MG63 (cell line): Measurements from ENCODE around the gene CD14. TPM values are rescaled to one million over a fixed set of nuclear protein-coding genes. Genes with fewer than 3 reads are reported as not detected.
"Not testable (repeated sequence)": the region's sequence is repeated elsewhere in the genome, so short reads cannot be mapped to it uniquely, and the experiment has no call there.

Experiments
- DNase-seq: peaks from one replicate; pipeline ENCODE4 v3.0.0-alpha.2; 2020
- H3K27me3 ChIP-seq: fragments of 250-450 bp; sonication (Bioruptor Pico); 2 replicates; pipeline ENCODE4 v1.5.1; 2020; ENCODE audit warnings: mild to moderate bottlenecking, moderate library complexity
- H3K36me3 ChIP-seq: fragments of 250-450 bp; sonication (Bioruptor Pico); 2 replicates; pipeline ENCODE4 v1.5.1; 2020; ENCODE audit warnings: mild to moderate bottlenecking, moderate library complexity
- H3K4me3 ChIP-seq: fragments of 250-450 bp; sonication (Bioruptor Pico); 2 replicates; pipeline ENCODE4 v1.5.1; 2020; ENCODE audit warnings: mild to moderate bottlenecking, moderate library complexity
- H3K9me3 ChIP-seq: fragments of 250-450 bp; sonication (Bioruptor Pico); 2 replicates; pipeline ENCODE4 v1.5.1; 2020; ENCODE audit warnings: mild to moderate bottlenecking, moderate library complexity
- total RNA-seq: library from RNA; depleted of rRNA; stranded (reverse); fragments of >200 nt; shearing (Covaris generic); gene quantifications from 2 replicates; pipeline ENCODE4 v1.2.3, GENCODE V29; 2014; ENCODE audit warnings: low replicate concordance

The CD14 gene
- total RNA-seq, 1 experiment from 2014 or later = 2.6 TPM

DNA sequence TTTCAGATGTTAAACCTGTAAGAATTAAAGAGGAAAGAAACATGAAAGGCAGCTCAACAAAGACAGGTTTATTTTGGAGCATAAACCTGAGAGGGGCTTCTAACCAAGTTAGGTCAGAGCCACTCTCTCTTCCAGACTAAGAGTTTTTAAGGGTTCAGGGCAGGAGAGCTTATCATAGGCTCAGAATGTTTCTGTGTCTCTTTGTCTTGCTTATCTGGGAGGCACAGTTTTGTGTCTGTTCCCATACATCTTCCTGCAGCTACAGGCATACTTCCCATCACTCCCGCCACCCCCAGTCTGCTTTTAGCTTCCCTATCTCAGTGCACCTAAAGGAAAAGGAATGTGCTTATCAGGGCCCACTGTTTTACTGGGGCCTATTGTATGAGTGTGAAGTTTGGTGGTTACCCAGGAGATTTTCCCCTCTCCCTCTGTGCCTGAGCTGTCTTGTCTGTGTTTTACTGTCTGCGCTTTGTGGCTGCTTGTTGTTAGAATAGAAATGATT, 21.9 kb downstream of the CD14 start:
- DNase-seq = no peak

GRCh38 chr5:140609126-140609525, 23.8 kb downstream of the CD14 start:
- no peak overlapping the region for H3K4me3 ChIP-seq
- no peaks in the 10 kb centered on the region for H3K36me3 ChIP-seq
- H3K9me3 ChIP-seq = no peaks in the 10 kb centered on the region
- H3K27me3 ChIP-seq = no peaks in the 10 kb centered on the region
- peak; percentile 68 for DNase-seq

More for the DNA sequence above, 21.9 kb downstream of the CD14 start:
- Histone ChIP-seq H3K9me3 (no peaks in the 10 kb centered on the region), H3K27me3 (no peaks in the 10 kb centered on the region), H3K4me3 (no peak overlapping the region), H3K36me3 (no peaks in the 10 kb centered on the region)

- Histone ChIP-seq H3K36me3 (no peaks in the 10 kb centered on the region), H3K27me3 (no peaks in the 10 kb centered on the region), H3K9me3 (no peaks in the 10 kb centered on the region), H3K4me3 (no peak overlapping the region)
- no peak for DNase-seq
These were observed 24.3 kb downstream of the CD14 start for GRCh38 chr5:140608722-140609121.

DNA sequence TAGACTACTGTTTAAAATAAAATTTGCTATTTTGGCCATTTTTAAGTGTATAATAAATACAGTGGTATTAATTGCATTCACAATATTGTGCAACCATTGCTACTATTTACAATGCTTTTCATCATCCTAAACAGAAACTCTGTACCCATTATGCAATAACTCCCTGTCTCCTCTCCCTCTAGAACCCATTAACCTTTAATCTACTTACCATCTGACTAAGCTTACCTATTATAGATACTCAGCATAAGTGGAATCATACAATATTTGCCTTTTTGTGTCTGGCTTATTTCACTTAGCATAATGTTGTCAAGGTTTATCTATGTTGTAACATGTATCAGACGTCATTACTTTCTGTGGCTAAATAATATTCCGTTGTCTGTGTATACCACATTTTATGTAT, 25.9 kb downstream of the CD14 start:
- Histone ChIP-seq H3K4me3 (no peak overlapping the region), H3K9me3 (no peaks in the 10 kb centered on the region), H3K27me3 (no peaks in the 10 kb centered on the region), H3K36me3 (no peaks in the 10 kb centered on the region)
- no peak for DNase-seq

GRCh38 chr5:140605879-140606278, 27.1 kb downstream of the CD14 start:
- Histone ChIP-seq H3K9me3 (no peaks in the 10 kb centered on the region), H3K27me3 (no peaks in the 10 kb centered on the region), H3K4me3 (no peak overlapping the region), H3K36me3 (no peaks in the 10 kb centered on the region)
- DNase-seq = no peak

DNA sequence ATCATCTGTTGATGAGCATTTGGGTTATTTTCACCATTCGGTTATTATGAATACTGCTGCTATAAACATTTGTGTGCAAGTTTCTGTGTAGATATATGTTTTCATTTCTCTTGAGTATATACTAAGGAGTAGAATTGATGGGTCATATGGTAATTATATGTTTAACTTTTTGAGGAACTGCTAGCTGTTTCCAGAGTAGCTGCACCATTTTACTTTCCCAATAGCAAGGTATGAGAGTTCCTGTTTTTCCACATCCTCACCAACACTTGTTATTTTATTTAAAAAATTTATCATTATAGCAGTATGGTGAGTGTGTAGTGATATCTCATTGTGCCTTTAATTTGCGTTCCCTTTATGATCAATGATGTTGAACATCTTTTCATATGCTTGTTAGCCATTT, 29.2 kb downstream of the CD14 start:
- Histone ChIP-seq H3K36me3 (no peaks in the 10 kb centered on the region), H3K4me3 (no peak overlapping the region), H3K9me3 (no peaks in the 10 kb centered on the region), H3K27me3 (no peaks in the 10 kb centered on the region)
- no peak for DNase-seq

DNA sequence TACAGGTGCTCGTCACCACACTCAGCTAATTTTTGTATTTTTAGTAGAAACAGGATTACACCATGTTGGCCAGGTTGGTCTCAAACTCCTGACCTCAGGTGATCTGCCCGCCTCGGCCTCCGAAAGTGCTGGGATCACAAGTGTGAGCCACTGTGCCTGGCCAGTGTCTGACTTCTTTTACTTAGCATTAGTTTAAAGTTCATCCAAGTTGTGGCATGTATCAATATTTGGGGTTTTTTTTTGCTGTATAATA, 29.6 kb downstream of the CD14 start:
- H3K4me3 ChIP-seq, H3K27me3 ChIP-seq, DNase-seq: not testable (repeated sequence)

DNA sequence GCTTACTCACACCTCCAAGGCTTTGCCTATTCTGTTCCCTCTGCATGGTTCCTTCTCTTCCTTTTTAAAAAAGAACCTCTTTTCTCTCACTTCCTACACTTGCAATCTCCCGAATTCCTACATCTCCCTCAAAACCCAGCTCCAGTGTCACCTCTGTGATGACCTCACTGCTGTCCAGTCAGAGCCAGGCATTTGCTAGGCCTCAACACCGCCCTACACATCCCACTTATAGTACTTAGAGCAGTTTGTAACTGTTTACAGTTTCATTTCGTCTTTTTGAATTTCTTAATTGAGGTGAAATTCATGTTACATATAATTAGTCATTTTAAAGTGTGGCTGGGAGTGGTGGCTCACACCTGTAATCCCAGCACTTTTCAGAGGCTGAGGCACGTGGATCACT, 30.8 kb downstream of the CD14 start:
- DNase-seq = no peak
- no peaks in the 10 kb centered on the region for H3K9me3 ChIP-seq
- H3K4me3 ChIP-seq = no peak overlapping the region
- H3K27me3 ChIP-seq = no peaks in the 10 kb centered on the region
- no peaks in the 10 kb centered on the region for H3K36me3 ChIP-seq

More for the DNA sequence above, 29.6 kb downstream of the CD14 start:
- not testable (repeated sequence) for H3K9me3 ChIP-seq, H3K36me3 ChIP-seq

DNA sequence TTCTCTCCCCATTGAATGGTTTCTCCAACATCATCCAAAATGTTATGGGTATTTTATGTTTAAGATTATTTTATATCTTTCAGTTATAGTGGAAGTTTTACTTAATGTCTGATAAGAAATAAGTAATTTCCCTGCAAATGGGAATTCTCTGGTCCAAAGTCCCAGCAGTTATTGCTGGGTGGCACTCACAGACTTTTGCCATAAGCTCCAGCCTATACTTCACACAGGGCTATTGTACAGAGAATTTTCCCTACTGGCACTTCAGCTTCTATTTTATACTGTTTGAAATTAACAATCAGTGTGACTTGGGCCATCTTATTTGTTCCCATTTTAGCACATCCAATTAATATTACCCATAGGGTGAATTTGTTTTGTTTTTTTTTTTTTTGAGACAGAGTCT, 32.9 kb downstream of the CD14 start:
- no peaks in the 10 kb centered on the region for H3K27me3 ChIP-seq
- DNase-seq = no peak
- H3K4me3 ChIP-seq = no peak overlapping the region
- no peaks in the 10 kb centered on the region for H3K9me3 ChIP-seq
- H3K36me3 ChIP-seq = no peaks in the 10 kb centered on the region

DNA sequence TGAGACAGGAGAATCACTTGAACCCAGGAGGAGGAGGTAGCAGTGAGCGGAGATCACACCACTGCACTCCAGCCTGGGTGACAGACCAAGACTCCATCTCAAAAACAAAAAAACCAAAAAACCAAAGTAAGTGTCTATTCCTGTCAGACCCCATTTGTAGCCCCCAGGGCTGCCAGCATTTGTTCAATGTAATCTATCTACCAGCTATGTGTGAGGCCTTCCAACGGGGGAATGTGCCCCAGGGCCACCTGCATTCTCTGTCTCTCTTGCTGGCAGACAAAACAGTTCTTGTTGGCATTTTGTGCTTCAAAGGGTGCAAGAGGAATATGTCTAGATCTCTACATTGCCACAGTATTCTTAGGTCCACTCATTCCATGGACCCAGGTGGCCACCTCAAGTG, 34.1 kb downstream of the CD14 start:
- Histone ChIP-seq H3K4me3 (no peak overlapping the region), H3K36me3 (no peaks in the 10 kb centered on the region), H3K9me3 (no peaks in the 10 kb centered on the region), H3K27me3 (no peaks in the 10 kb centered on the region)
- DNase-seq = no peak

GRCh38 chr5:140596321-140596741, 36.6 kb downstream of the CD14 start:
- Histone ChIP-seq H3K27me3 (no peaks in the 10 kb centered on the region), H3K9me3 (no peaks in the 10 kb centered on the region), H3K36me3 (no peaks in the 10 kb centered on the region), H3K4me3 (no peak overlapping the region)
- no peak for DNase-seq

DNA sequence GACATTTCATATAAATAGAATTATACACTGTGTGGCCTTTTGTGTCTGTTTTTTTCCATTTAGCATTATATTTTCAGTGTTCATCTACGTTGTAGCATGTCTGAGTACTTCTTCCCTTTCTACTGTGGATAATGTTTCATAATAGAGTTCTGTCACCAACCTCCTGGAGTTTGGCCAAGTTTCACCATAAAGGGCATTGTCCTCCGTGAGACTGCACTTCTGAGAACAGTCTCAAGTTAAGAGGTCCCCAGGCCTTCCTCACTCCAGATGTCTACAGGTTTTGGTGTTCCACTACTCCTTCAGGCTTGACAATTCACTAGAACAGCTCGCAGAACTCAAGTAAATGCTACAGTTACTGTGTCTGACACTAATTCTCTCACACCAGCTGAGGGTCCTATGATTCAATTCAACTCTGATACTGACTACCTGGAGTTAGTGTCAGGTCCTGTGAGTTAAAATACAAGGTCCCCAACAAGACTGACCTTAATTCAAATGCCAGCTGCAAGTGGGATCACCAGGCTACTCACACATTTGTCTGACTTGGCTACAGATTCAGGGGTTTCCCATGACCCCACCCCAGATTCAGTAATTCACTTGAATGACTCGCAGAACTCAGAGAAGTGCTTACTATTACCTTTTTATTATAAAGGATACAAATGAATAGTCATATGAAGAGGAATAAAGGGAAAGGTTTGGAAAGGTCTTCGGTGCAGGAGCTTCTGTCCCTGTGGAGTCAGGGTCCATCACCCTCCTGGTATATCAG, 37.3 kb downstream of the CD14 start:
- H3K27me3 ChIP-seq = no peaks in the 10 kb centered on the region
- H3K4me3 ChIP-seq = no peak overlapping the region
- no peaks in the 10 kb centered on the region for H3K9me3 ChIP-seq
- H3K36me3 ChIP-seq = no peaks in the 10 kb centered on the region
- no peak for DNase-seq

DNA sequence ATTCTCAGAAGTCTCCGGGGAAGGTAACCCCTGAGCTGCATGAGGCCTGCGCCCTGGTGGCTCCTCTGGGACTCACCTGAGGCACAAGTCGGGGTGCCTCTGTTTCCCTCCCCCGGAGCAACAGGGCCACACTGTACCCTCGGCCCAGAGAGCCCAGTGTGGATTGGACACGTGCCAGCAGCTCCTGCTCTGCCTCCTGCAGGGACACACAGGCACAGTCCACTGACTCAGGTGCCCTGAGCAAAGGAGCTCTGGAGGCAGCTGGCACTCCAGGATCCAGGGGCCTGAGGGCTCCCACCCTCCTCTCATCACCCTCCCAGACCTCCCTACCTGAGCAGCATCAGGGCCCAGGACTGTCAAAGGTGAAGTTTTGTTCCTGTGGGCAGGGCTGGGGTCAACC, 38.8 kb downstream of the CD14 start:
- no peaks in the 10 kb centered on the region for H3K27me3 ChIP-seq
- no peaks in the 10 kb centered on the region for H3K9me3 ChIP-seq
- DNase-seq = no peak
- no peak overlapping the region for H3K4me3 ChIP-seq
- no peaks in the 10 kb centered on the region for H3K36me3 ChIP-seq

GRCh38 chr5:140593070-140593469, 39.9 kb downstream of the CD14 start:
- H3K36me3 ChIP-seq, H3K4me3 ChIP-seq, H3K9me3 ChIP-seq, H3K27me3 ChIP-seq, DNase-seq: not testable (repeated sequence)

- Histone ChIP-seq H3K27me3 (no peaks in the 10 kb centered on the region), H3K9me3 (no peaks in the 10 kb centered on the region), H3K4me3 (no peak overlapping the region), H3K36me3 (no peaks in the 10 kb centered on the region)
- DNase-seq = peak; percentile 43
These were observed 41.1 kb downstream of the CD14 start for GRCh38 chr5:140591747-140592372.

GRCh38 chr5:140590861-140591260, 42.1 kb downstream of the CD14 start:
- no peaks in the 10 kb centered on the region for H3K9me3 ChIP-seq
- no peak for DNase-seq
- no peak overlapping the region for H3K4me3 ChIP-seq
- H3K36me3 ChIP-seq = no peaks in the 10 kb centered on the region
- no peaks in the 10 kb centered on the region for H3K27me3 ChIP-seq

DNA sequence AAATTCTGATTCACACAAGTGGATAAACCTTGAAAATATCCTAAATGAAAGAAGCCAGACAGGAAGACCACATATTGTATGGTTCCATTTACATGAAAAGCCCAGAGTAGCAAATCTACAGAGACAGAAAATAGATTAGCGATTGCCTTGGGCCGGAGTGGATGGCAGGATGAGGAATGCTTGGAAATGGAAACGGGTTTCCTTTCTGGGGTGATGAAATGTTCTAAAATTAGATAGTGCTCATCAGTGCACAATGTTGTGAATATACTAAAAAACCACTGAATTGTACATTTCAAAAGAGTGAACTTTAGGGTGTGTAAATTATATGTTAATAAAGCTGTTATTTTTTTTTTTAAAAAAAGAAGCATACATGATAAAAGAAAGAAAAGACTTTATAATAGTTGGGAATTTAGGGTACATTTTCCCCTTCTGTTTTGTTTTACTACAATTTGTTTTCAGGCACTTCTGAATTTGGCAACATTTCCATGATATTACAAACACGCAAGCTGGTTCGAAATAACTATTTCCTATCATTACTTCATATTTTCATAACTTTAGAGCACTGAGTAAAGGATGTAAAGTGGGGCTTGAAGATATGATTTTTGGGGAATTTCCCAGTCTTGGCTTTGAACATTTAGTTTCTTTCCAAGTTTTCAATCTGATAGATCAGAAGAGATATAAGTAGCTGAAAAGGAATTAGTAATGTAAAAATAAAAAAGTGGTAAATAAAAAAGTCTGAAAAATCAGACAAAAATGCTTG, 44.5 kb downstream of the CD14 start:
- Histone ChIP-seq H3K4me3 (no peak overlapping the region), H3K27me3 (no peaks in the 10 kb centered on the region), H3K36me3 (no peaks in the 10 kb centered on the region), H3K9me3 (no peaks in the 10 kb centered on the region)
- peak; percentile 33 for DNase-seq

DNA sequence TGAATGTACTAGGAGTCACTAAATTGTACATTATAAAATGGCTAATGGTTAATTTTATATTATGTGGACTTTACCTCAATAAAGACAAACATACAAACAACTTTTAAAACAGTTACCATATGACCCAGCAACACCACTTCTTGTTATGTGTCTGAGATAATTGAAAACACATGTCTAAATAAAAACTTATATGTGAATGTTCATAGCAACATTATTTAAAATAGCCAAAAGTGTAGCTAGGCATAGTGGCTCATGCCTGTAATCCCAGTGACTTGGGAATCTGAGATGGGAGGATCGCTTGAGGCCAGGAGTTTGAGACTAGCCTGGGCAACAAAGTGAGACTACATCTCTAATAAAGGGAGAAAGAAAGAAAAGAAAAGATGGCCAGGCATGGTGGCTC, 45.5 kb downstream of the CD14 start:
- H3K9me3 ChIP-seq = no peaks in the 10 kb centered on the region; the same call in 1 of the 2 replicates
- H3K4me3 ChIP-seq = no peak overlapping the region
- DNase-seq = no peak
- no peaks in the 10 kb centered on the region for H3K36me3 ChIP-seq
- H3K27me3 ChIP-seq = no peaks in the 10 kb centered on the region
